GM19372 (cell line): ENCODE results near the gene IGSF9B.

Source experiments
- ATAC-seq: cut with Tn5 transposase; IDR thresholded peaks from one replicate; pipeline ENCODE4 v1.9.1; 2021; ENCODE audit warnings: mild to moderate bottlenecking, low read depth, moderate library complexity; ENCODE audit not compliant: unreplicated experiment

IGSF9B gene

DNA sequence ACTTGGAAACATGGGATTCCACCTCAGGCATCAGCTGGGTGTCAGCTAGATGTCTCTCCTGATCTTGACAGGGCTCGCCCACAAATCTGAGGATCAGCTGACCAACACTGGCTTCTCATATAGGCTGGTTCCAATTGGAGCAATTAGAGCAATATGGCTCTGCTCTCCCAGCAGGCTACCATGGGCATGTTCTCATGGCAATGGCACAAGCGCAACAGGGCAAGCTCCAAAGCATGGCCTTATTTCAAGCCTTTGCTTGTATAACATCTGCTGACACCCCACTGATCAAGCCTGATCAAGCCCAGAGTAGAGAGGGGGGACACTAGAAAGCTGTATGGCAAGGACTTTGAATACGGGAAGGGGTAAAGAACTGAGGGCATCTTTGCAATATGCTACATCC is 70.7 kb downstream of the IGSF9B start:
- no peak for ATAC-seq

DNA sequence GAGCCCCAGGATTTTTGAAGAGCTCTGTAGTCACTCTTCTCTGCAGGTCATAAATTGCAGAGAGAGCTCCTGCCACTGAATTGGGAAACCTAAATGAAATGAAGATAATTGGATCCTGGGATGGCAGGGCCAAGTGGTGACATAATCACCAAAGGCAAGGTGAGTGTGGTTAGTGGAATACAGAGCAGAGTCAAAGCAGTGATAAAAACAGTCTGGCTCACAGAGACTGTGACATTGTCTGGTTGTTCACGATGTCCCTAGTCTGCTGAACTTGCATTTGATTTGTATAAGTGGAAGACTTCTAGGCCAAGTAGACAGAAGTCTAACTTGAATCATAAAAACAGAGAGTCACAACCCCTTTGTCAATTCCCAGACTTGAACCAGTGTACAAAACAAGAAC is 84.6 kb downstream of the IGSF9B start:
- no peak for ATAC-seq

DNA sequence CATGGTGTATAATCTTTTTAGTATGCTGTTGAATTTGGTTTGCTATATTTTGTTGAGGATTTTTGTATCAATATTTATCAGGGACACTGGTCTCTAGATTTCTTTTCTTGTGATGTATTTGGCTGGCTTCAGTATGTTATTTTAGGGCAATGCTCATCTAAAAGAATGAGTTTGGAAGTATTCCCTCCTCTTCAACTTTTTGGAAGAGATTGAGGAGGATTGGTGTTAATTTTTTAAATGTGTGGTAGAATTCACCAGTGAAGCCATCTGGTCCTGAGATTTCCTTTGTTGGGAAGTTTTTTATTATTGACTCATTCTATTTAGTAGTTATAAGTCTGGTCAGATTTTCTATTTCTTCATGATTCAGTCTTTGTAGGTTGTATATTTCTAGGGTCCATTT is 89.3 kb downstream of the IGSF9B start:
- ATAC-seq, result no peak

DNA sequence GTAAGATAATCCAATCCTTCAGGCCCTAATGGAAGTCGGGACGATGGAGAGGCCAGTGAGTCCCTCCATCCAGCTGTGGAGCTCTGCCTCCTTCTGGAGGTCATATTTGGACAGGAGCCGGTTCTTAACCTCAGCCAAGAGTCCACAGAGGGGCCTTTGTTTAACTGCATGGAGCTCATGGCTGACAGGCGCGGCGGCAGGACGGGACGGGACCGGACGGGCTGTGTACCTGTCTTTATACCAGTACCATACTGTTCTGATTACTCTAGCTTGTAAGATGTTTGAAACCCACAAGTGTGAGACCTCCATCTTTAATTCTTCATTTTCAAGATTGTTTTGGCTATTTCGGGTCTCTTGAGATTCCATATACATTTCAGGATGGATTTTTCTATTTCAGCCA is 91.3 kb downstream of the IGSF9B start:
- ATAC-seq, result no peak

DNA sequence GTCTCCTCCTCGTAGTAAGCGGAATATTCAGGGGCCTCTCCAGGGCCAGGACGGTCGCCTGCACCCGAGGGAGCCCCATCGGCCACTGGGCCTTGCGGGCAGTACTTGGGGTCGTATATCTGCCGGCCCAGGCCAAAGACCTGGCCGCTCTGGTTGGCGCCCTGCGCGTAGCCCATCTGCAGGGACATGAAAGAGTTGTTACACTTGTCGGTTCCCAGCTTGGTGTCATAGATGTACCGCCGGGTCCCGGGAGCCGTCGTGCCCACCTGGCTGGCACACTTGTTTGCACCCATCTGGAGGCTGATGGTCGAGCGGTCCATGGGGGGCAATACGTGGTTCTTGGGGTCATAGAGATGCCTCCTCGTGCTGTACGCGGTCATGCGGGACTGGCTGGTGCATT is 92.0 kb downstream of the IGSF9B start:
- no peak for ATAC-seq

DNA sequence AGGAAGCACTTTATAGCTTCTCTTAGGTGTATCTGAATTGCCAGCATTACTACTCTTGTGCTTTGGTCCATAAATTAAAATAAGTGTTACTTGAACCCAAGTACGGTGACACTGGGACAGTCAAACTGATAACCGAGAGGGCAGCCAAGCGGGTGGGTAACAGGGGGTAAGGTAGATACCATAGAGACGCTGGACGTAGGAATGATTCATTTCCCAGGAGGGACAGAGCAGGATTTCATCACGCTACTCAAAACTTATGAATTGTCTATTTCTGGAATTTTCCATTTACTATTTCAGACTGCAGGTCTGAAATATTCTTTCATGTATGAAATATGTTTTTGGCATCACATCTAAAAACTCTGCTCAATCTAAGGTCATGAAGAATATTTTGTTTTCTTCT is 96.6 kb downstream of the IGSF9B start:
- no peak for ATAC-seq
